ENCODE results near the gene AKR1E2. TPM values are rescaled to one million over a fixed set of nuclear protein-coding genes. Genes with fewer than 3 reads are reported as not detected.

Gene AKR1E2
- total and polyA plus RNA-seq, 10 of the 15 experiments (the other 5 are each of a cell fraction or from before 2014, with no cell fraction given): not detected

DNA sequence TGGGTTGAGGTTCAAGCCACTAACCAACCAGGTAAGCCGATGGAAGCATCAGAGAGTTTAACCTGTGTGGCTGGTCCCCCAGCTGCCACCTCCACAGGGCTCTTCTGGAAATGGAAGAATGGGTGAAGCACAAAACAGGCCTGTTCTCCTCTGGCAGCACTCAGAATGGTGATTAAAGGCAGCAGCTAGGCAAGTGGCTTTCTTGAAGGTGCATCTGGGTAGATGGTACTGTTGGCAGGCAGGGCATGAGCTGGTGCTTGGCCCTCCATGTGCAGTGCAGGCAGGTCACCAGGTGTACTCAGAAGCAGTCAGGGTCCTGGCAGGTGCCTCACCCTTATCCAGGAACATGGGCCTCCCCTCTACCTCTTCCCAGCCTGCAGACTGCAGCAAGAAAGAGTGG lies 11.5 kb downstream of the AKR1E2 start:
- intact Hi-C loops (cut with micrococcal nuclease; ENCODE audit: unreplicated experiment): no loop called here
- no peaks in the 10 kb centered on the region for H4K20me1 ChIP-seq (ENCODE audit: control insufficient read depth, insufficient read depth)
- no peaks in the 10 kb centered on the region; a peak in 2 of 4 replicates for H3K27me3 ChIP-seq (replicated peaks in 1 of 2; ENCODE audit: control insufficient read depth in 2 of 2, insufficient read depth in 2 of 2, low read length in 1 of 2)
- no peak overlapping the region for H3K9ac ChIP-seq (ENCODE audit: control insufficient read depth, insufficient read depth, low read length)
- H3K4me1 ChIP-seq (ENCODE audit: control insufficient read depth, insufficient read depth, low read length): no peaks in the 10 kb centered on the region
- H3K9me3 ChIP-seq (replicated peaks; ENCODE audit: control insufficient read depth, insufficient read depth, low read length): no peaks in the 10 kb centered on the region
- POLR2A ChIA-PET: no interaction called here
- in situ Hi-C loops (cut with MboI): no loop called here
- H3K4me2 ChIP-seq (ENCODE audit: control insufficient read depth, insufficient read depth): no peak overlapping the region
- SMC1A ChIA-PET (ENCODE audit: uncharacterized antibody, unreplicated experiment): interaction anchor here (1.3 kb wide), 1 partner anchor 22 kb away, joined by 5 read pairs; no protein-coding TSS in a partner anchor
- no peaks in the 10 kb centered on the region for H3K36me3 ChIP-seq (ENCODE audit: control insufficient read depth in 2 of 2, insufficient read depth in 2 of 2, low read length in 1 of 2)
- no peak for ATAC-seq
- no peak for DNase-seq (ENCODE audit: low read depth, low spot score)
- TF ChIP-seq SREBF2 (IDR thresholded peaks at IDR 0.05; ENCODE audit: low read length): no peak
- TF ChIP-seq ZBED1 (IDR thresholded peaks at IDR 0.05; ENCODE audit: borderline replicate concordance): no peak
- no peak for TF ChIP-seq CHD2 (IDR thresholded peaks at IDR 0.05; ENCODE audit: borderline replicate concordance, low read depth, low read length)
- TF ChIP-seq NR2C1 (IDR thresholded peaks at IDR 0.05): no peak
- TF ChIP-seq SREBF1 (IDR thresholded peaks at IDR 0.05; ENCODE audit: low read length): no peak
- no peak for TF ChIP-seq PML (IDR thresholded peaks at IDR 0.05; ENCODE audit: low read length)
- no peak for TF ChIP-seq SRF (IDR thresholded peaks at IDR 0.05; ENCODE audit: low read depth in 2 of 2, low read length in 2 of 2)
- TF ChIP-seq ESRRA (IDR thresholded peaks at IDR 0.05; ENCODE audit: low read length): no peak
- TF ChIP-seq KAT2A (conservative IDR thresholded peaks at IDR 0.05; ENCODE audit: control insufficient read depth, low read depth, low read length): no peak
- TF ChIP-seq NFYA (IDR thresholded peaks at IDR 0.05; ENCODE audit: borderline replicate concordance, low read depth, low read length): no peak
- no peak for TF ChIP-seq YY1 (IDR thresholded peaks at IDR 0.05; ENCODE audit: low read depth, low read length)
- TF ChIP-seq BCL11A (IDR thresholded peaks at IDR 0.05; ENCODE audit: low read depth, low read length): no peak
- TF ChIP-seq SIN3A (IDR thresholded peaks at IDR 0.05; ENCODE audit: low read depth, low read length): no peak
- no peak for TF ChIP-seq RELA (IDR thresholded peaks at IDR 0.05; ENCODE audit: borderline replicate concordance, partially characterized antibody)
- no peak for TF ChIP-seq CBX3 (IDR thresholded peaks at IDR 0.05; ENCODE audit: borderline replicate concordance, low read depth)
- TF ChIP-seq, protein P1, sequence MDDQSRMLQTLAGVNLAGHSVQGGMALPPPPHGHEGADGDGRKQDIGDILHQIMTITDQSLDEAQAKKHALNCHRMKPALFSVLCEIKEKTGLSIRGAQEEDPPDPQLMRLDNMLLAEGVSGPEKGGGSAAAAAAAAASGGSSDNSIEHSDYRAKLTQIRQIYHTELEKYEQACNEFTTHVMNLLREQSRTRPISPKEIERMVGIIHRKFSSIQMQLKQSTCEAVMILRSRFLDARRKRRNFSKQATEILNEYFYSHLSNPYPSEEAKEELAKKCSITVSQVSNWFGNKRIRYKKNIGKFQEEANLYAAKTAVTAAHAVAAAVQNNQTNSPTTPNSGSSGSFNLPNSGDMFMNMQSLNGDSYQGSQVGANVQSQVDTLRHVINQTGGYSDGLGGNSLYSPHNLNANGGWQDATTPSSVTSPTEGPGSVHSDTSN (IDR thresholded peaks at IDR 0.05; ENCODE audit: insufficient replicate concordance, low read depth, low read length): no peak
- no peak for TF ChIP-seq TAF1 (IDR thresholded peaks at IDR 0.05; ENCODE audit: borderline replicate concordance, low read depth, low read length)
- no peak for TF ChIP-seq RAD21 (IDR thresholded peaks at IDR 0.05; ENCODE audit: insufficient read depth, low read depth, low read length)
- no peak overlapping the region for H3K27ac ChIP-seq (ENCODE audit: control insufficient read depth, insufficient read depth)
- no peak overlapping the region for H3K4me3 ChIP-seq
- CTCF ChIA-PET: interaction anchor here (5.4 to 6.3 kb wide), 2 partner anchors 12 to 23 kb away, joined by 34 to 49 read pairs; no protein-coding TSS in a partner anchor
- no TSS peak for BruUV-seq (replicated peaks)
- RAD21 ChIA-PET (ENCODE audit: unreplicated experiment): no interaction called here
- FAIRE-seq: no peak
- 5% methylated on average over 1 of the region's 1 CpG for WGBS (ENCODE audit: insufficient coverage, insufficient replicate concordance, low lambda C conversion rate, missing lambda C conversion rate)
- no peaks in the 10 kb centered on the region for H3K79me2 ChIP-seq (ENCODE audit: control insufficient read depth, insufficient read depth, low read length)
- H2AFZ ChIP-seq (ENCODE audit: control insufficient read depth, low read depth, low read length): no peak overlapping the region

All from GM12878 (cell line).